NB4 (cell line): ENCODE data around the gene L3HYPDH.

Source experiments
- DNase-seq: peaks from one replicate; pipeline ENCODE4 v3.0.0; 2010; ENCODE audit warnings: low read depth
- H3K4me3 ChIP-seq: one replicate; pipeline ENCODE4 v1.5.1; 2011; ENCODE audit warnings: mild to moderate bottlenecking, low read depth, low read length, moderate library complexity
- MYC ChIP-seq: IDR thresholded peaks from 2 replicates; pipeline ENCODE4 v1.6.1; 2011; ENCODE audit warnings: low read depth, low read length
- POLR2A ChIP-seq: IDR thresholded peaks from 2 replicates; pipeline ENCODE4 v1.6.1; 2011; ENCODE audit warnings: mild to moderate bottlenecking; ENCODE audit not compliant: insufficient read length; ENCODE audit errors: extremely low read depth
- TF ChIP-seq, protein P1 (sequence below): IDR thresholded peaks from 2 replicates; pipeline ENCODE4 v1.6.1; 2011; ENCODE audit warnings: low read depth, low read length
- TF ChIP-seq, protein P2 (sequence below): IDR thresholded peaks from one replicate; pipeline ENCODE4 v1.5.1; 2012; ENCODE audit warnings: low read depth, low read length

Gene L3HYPDH

DNA sequence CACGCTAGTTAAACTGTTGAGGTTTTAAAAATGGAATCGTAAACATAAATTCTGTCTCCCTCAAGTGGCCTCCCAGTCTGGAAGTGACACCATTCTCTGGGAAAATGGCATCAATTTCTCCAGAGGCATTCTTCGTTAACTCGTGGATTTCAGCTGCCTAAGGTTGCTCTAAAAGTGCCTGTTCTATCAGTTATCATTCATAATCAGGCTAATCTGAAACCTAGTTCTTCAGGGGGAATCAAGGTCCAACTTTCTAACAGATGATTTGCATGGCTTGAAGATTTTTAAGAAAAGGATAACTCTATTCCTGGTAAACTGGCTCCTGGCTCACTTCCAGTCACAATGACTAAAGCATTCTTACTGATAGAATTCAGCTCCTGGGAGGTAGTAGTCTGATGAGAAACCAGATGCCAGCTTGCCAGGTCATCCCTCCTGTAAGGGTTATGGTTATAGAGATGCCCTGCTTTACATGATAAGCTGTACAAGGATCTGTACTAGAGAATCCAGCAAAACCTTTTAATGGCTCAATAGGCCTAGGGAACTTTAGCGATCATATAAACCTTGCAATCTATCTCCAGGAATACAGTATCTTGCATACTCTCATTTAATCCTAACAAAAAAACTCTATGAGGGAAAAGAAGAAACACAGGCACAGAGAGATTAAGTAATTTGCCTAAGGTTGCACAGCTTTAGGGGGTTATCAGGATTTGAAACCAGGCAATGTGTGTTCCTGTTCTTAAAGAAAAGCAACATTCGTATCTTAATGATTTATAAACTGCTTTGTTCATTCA, 1.5 kb downstream of the L3HYPDH start:
- TF ChIP-seq, protein P1, sequence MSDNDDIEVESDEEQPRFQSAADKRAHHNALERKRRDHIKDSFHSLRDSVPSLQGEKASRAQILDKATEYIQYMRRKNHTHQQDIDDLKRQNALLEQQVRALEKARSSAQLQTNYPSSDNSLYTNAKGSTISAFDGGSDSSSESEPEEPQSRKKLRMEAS, result no peak
- TF ChIP-seq, protein P2, sequence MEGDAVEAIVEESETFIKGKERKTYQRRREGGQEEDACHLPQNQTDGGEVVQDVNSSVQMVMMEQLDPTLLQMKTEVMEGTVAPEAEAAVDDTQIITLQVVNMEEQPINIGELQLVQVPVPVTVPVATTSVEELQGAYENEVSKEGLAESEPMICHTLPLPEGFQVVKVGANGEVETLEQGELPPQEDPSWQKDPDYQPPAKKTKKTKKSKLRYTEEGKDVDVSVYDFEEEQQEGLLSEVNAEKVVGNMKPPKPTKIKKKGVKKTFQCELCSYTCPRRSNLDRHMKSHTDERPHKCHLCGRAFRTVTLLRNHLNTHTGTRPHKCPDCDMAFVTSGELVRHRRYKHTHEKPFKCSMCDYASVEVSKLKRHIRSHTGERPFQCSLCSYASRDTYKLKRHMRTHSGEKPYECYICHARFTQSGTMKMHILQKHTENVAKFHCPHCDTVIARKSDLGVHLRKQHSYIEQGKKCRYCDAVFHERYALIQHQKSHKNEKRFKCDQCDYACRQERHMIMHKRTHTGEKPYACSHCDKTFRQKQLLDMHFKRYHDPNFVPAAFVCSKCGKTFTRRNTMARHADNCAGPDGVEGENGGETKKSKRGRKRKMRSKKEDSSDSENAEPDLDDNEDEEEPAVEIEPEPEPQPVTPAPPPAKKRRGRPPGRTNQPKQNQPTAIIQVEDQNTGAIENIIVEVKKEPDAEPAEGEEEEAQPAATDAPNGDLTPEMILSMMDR, result no peak
- TF ChIP-seq POLR2A, result no peak
- TF ChIP-seq MYC, result no peak
- DNase-seq, result peak; percentile 6
- peak overlapping the region; percentile 98 for H3K4me3 ChIP-seq

DNA sequence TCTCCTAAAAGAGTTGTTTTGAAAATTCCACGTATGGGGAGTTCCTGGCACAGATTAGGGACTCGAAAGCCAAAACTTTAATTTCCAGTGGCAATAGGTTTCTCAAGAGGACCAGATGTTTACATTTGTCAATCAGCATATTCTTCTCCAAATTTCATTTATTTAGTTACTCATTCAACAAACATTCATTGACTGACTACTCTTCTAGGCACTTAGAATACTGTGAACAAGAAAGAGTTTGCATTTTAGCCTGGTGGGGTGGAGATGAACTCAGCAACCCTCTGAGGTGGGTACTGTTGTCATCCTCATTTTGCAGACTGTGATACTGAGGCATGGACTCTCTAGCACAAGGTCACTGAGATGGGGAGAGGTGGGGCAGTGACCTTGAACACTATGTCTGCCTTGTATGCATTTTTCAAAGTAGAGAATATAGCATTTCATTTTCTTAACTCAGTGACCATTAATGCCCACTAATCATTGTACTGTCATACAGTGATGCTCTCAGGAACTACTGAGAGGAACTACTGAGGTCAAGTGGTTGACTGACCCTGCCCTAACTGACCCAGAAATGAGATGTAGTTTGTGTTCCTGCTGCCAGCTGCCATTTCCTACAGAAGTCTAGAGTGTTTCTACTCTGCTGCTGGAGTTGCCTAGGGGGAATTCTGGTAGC, 2.2 kb downstream of the L3HYPDH start:
- DNase-seq, result peak; percentile 20
- peak overlapping the region; percentile 98 for H3K4me3 ChIP-seq

DNA sequence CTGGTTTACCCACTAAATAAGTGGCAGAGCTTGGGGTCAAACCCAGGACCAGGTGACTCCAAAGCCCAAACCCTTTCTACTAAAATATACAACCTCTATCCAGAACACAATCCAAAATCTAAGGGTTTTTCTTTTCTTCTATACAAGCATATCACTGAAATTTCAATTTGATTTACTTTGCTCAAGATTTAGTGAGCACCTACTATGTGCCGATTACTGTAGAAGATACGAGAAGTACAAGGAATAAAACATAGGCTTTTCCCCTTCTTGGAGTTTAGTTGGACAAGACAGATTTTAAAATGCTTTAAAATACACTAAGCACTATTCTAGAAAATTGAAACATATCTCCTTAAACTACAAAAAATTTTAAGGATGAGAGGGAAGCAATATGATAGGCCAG, 2.8 kb downstream of the L3HYPDH start:
- peak overlapping the region; percentile 98 for H3K4me3 ChIP-seq
- TF ChIP-seq, protein P1, result no peak
- TF ChIP-seq POLR2A (no peak), MYC (no peak)
- TF ChIP-seq, protein P2, result no peak
- DNase-seq, result no peak

More for the DNA sequence above, 2.2 kb downstream of the L3HYPDH start:
- TF ChIP-seq, protein P1, result no peak
- TF ChIP-seq MYC (no peak), POLR2A (no peak)
- TF ChIP-seq, protein P2, result no peak

DNA sequence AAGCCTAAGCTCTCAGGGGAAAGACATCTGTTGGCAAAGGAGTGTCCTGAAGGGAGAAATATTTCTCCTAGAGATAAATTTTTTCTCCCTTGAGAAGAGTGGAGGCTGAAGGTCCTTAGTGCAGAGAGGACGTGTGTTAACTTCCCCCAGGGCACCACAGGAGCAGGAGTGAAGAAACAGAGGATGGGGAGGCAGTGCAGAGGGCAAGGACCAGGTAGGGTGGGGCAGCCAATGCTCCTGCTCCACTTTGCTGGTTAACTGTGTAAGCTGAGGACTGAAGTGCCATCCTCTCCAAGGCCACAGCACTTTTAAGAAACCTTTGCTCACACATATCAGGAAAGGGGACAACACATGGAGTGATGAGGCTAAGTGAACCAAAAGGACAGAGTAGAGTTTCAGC, 4.0 kb downstream of the L3HYPDH start:
- no peak for DNase-seq
- TF ChIP-seq, protein P1, result no peak
- no peak for TF ChIP-seq POLR2A
- TF ChIP-seq MYC, result no peak
- TF ChIP-seq, protein P2, result no peak

DNA sequence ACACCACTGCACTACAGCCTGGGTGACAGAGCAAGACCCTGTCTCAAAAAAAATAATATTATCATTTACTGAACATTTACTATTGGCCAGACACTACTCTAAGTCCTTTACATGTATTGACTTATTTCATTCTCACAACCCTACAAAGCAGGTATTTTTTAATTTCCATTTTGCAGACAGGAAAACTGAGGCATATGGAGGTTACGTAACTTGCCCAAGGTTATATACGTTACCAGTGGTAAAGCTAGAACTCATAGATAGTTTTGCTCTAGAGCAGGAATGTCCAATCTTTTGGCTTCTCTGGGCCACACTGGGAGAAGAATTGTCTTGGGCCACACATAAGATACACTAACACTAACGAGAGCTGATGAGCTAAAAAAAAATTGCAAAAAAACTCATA, 5.7 kb downstream of the L3HYPDH start:
- TF ChIP-seq, protein P2, result no peak
- no peak for TF ChIP-seq MYC
- TF ChIP-seq, protein P1, result no peak
- TF ChIP-seq POLR2A, result no peak
- DNase-seq, result no peak
- no peak overlapping the region for H3K4me3 ChIP-seq

More for the DNA sequence above, 4.0 kb downstream of the L3HYPDH start:
- no peak overlapping the region for H3K4me3 ChIP-seq
